A172 (cell line): Measurements from ENCODE around the gene MEF2D. TPM values are rescaled to one million over a fixed set of nuclear protein-coding genes. Genes with fewer than 3 reads are reported as not detected.

Experiments used
- DNase-seq: peaks from one replicate; pipeline ENCODE4 v3.0.0-alpha.2; 2015; ENCODE audit warnings: low spot score
- total RNA-seq: library from RNA; depleted of rRNA; stranded (reverse); fragments of >200 nt; shearing (Covaris generic); gene quantifications from 2 replicates; pipeline ENCODE4 v1.2.3, GENCODE V29; 2014

MEF2D gene
- total RNA-seq, 1 experiment from 2014 or later, result 14.6 TPM

- no peak for DNase-seq
Observed at GRCh38 chr1:156428746-156429288, 71.8 kb downstream of the MEF2D start.

GRCh38 chr1:156427957-156428356 lies 72.6 kb downstream of the MEF2D start:
- DNase-seq, result no peak

- no peak for DNase-seq
Observed at GRCh38 chr1:156425943-156426342, 74.6 kb downstream of the MEF2D start.

GRCh38 chr1:156424806-156425432 lies 75.7 kb downstream of the MEF2D start:
- DNase-seq, result no peak

- no peak for DNase-seq
Observed at GRCh38 chr1:156423422-156424352, 76.9 kb downstream of the MEF2D start.

- no peak for DNase-seq
Observed at GRCh38 chr1:156422602-156423091, 77.9 kb downstream of the MEF2D start.

GRCh38 chr1:156421939-156422601 lies 78.5 kb downstream of the MEF2D start:
- no peak for DNase-seq

- peak; percentile 69 for DNase-seq
Observed at GRCh38 chr1:156421062-156421938, 79.3 kb downstream of the MEF2D start.

- DNase-seq, result no peak
Observed at GRCh38 chr1:156420205-156421061, 80.1 kb downstream of the MEF2D start.

- DNase-seq, result no peak
Observed at GRCh38 chr1:156419854-156420204, 80.7 kb downstream of the MEF2D start.

GRCh38 chr1:156418416-156419070 lies 82.0 kb downstream of the MEF2D start:
- no peak for DNase-seq

- no peak for DNase-seq
Observed at GRCh38 chr1:156417401-156418020, 83.1 kb downstream of the MEF2D start.

- DNase-seq, result no peak
Observed at GRCh38 chr1:156416993-156417392, 83.6 kb downstream of the MEF2D start.

GRCh38 chr1:156414461-156415064 lies 86.0 kb downstream of the MEF2D start:
- DNase-seq, result no peak
